Testis (tissue), 3 donors: ENCODE measurements around the gene MCC. TPM values are rescaled to one million over a fixed set of nuclear protein-coding genes. Genes with fewer than 3 reads are reported as not detected.

ENCODE experiments used
- DNase-seq: peaks from one replicate; pipeline ENCODE4 v3.0.0-alpha.2; 2019
- H3K27ac ChIP-seq, 2 donors: fragments of 200-600 bp; sonication (generic); one replicate each; pipeline ENCODE4 v1.5.1; 2019
- H3K27me3 ChIP-seq: fragments of 200-600 bp; sonication (generic); one replicate; pipeline ENCODE4 v1.5.1; 2019
- H3K36me3 ChIP-seq: fragments of 200-600 bp; sonication (generic); one replicate; pipeline ENCODE4 v1.5.1; 2017; ENCODE audit warnings: low read depth; ENCODE audit errors: missing control alignments
- H3K4me1 ChIP-seq: fragments of 200-600 bp; sonication (generic); one replicate; pipeline ENCODE4 v1.5.1; 2019
- H3K4me3 ChIP-seq, 2 donors: fragments of 200-600 bp; sonication (generic); one replicate each; pipeline ENCODE4 v1.5.1; 2017 to 2019
- H3K9me3 ChIP-seq: fragments of 200-600 bp; sonication (generic); one replicate; pipeline ENCODE4 v1.5.1; 2017
- POLR2A ChIP-seq: fragments of 450-650 bp; IDR thresholded peaks from one replicate; pipeline ENCODE4 v1.6.1; 2017; ENCODE audit warnings: antibody characterized with exemption, mild to moderate bottlenecking, moderate library complexity
- WGBS, 2 donors: methylation state at CpG; one replicate each; pipeline ENCODE4 v1.1.5; 2018; 5-methylcytosine and 5-hydroxymethylcytosine counted together
- intact Hi-C: fragments of 100-400 bp; cut with DNase I; formaldehyde crosslinking; loops from one replicate; pipeline ENCODE4 v1.15.1; 2023; ENCODE audit warnings: low total_unique reads
- polyA plus RNA-seq: library from polyadenylated mRNA; stranded (reverse); fragments of 350-450 nt; fragmentation: Illumina TruSeq; extraction: RNeasy Lipid Tissue Mini Kit (QIAGEN cat#74804); gene quantifications from one replicate; pipeline ENCODE4 v1.2.3, GENCODE V29; 2014; ENCODE audit warnings: low read depth, low replicate concordance; ENCODE audit not compliant: insufficient read depth
- total RNA-seq, 2 donors: library from RNA; depleted of rRNA; stranded (reverse); fragments of >200 nt; gene quantifications; one replicate each; pipeline ENCODE4 v1.2.3, GENCODE V29; 2016
- TF ChIP-seq, protein P1 (sequence below), 3 experiments: fragments of 450-650 bp in 2 of 3; fragments of 200-600 bp in 1 of 3; sonication (generic) in 1 of 3; IDR thresholded peaks; one replicate each; pipeline ENCODE4 v1.5.1; 2016 to 2019; ENCODE audit warnings: antibody characterized with exemption in 3 of 3, mild to moderate bottlenecking in 2 of 3, moderate library complexity in 1 of 3

The MCC gene
- total and polyA plus RNA-seq, 3 donors from 2014 or later: 7.1 to 23.7 (median 21.4) TPM

DNA sequence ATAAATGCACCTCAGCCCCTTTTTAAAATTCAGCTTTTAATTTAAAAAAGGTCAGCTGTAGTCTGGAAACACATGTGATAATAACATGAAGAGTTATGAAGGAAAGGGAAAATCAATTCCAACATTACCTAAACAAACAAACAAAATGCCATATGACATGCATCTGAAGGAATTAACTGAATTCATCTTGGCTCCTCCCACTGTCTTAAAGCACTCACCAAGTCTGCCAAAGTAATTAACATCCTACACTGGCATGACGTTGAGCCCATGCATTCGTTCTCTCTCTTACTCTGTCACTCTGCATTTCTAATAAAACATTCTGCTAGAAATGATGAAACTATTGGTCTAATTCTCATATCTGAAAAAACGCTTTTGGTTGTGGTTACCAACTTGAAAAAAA is 91.2 kb downstream of the MCC start:
- no peaks in the 10 kb centered on the region for H3K4me1 ChIP-seq
- no peak overlapping the region for H3K27ac ChIP-seq
- DNase-seq: no peak
- WGBS, 2 donors: 77 to 79% methylated on average over 3 of the region's 3 CpGs
- H3K36me3 ChIP-seq: no peaks in the 10 kb centered on the region
- H3K9me3 ChIP-seq: no peaks in the 10 kb centered on the region
- TF ChIP-seq, protein P1, sequence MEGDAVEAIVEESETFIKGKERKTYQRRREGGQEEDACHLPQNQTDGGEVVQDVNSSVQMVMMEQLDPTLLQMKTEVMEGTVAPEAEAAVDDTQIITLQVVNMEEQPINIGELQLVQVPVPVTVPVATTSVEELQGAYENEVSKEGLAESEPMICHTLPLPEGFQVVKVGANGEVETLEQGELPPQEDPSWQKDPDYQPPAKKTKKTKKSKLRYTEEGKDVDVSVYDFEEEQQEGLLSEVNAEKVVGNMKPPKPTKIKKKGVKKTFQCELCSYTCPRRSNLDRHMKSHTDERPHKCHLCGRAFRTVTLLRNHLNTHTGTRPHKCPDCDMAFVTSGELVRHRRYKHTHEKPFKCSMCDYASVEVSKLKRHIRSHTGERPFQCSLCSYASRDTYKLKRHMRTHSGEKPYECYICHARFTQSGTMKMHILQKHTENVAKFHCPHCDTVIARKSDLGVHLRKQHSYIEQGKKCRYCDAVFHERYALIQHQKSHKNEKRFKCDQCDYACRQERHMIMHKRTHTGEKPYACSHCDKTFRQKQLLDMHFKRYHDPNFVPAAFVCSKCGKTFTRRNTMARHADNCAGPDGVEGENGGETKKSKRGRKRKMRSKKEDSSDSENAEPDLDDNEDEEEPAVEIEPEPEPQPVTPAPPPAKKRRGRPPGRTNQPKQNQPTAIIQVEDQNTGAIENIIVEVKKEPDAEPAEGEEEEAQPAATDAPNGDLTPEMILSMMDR (IDR thresholded peaks at IDR 0.05): no peak
- TF ChIP-seq POLR2A: no peak
- no peak overlapping the region for H3K4me3 ChIP-seq
- intact Hi-C loops: no loop called here
- H3K27me3 ChIP-seq: no peaks in the 10 kb centered on the region

DNA sequence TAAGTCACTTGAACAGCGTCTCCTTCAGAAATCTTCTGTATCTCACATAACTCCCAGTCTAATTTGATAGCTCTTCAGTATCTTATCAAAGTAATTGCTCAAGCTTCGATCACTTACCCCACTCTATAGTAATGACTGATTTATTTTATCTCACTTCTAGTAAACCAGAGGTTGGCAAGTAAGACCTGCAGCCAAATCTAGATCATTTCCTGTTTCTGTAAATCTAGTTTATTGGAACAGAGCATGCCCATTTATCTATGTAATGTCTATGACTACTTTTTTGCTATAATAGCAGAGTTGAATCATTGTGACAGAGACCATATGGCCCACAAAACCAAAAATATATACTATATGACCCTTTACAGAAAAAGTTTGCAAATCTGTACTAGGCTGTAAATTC is 93.6 kb downstream of the MCC start:
- WGBS, 2 donors: 77 to 83% methylated on average over 2 of the region's 2 CpGs
- Histone ChIP-seq H3K36me3 (no peaks in the 10 kb centered on the region), H3K27ac (no peak overlapping the region), H3K4me3 (no peak overlapping the region), H3K4me1 (no peaks in the 10 kb centered on the region), H3K9me3 (no peaks in the 10 kb centered on the region), H3K27me3 (no peaks in the 10 kb centered on the region)
- TF ChIP-seq, protein P1 (IDR thresholded peaks at IDR 0.05): no peak
- TF ChIP-seq POLR2A: no peak
- intact Hi-C loops: no loop called here
- no peak for DNase-seq

DNA sequence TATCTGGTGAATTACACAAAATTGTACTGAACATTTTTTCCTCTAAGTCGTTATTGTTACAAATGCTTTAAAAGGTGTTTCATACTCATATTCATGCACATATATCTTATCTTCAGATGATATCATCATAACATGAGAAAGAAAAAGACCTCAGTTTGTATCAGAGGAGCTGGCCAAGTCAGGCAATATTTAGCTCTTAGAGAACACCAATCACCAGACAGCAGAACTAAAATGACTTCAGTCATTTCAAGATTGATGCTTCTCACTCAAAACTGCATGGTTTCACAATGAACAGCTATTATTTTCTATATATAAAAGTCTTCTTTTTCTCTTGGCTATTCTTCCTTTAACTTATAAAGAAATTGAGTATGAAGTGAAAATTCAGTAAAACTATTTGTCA is 98.0 kb downstream of the MCC start:
- intact Hi-C loops: no loop called here
- Histone ChIP-seq H3K36me3 (no peaks in the 10 kb centered on the region), H3K27ac (no peak overlapping the region), H3K4me3 (no peak overlapping the region), H3K9me3 (no peaks in the 10 kb centered on the region), H3K4me1 (no peaks in the 10 kb centered on the region), H3K27me3 (no peaks in the 10 kb centered on the region)
- no peak for DNase-seq
- 74 to 77% methylated on average over 1 of the region's 1 CpG for WGBS, 2 donors
- TF ChIP-seq, protein P1 (IDR thresholded peaks at IDR 0.05): no peak
- TF ChIP-seq POLR2A: no peak

DNA sequence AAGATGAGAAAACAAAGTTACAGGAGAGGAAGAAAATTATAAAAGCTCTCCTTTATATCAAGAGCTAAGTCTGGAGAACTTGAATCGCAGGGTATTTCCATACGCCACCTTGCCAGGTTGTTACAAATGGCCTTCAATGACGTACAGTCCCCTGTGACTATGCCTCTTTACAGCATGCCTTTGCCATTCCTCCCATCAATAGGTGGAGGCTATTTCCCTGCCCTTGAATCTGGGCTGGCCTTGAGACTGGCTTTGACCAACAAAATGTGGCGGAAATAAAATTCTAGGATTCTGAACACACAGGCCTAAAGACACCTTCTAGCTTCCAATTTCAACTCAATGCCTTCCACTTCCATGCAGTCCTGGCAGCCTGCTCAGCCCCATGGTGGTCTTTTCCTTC is 99.1 kb downstream of the MCC start:
- WGBS, 2 donors: 76 to 89% methylated on average over 4 of the region's 4 CpGs

DNA sequence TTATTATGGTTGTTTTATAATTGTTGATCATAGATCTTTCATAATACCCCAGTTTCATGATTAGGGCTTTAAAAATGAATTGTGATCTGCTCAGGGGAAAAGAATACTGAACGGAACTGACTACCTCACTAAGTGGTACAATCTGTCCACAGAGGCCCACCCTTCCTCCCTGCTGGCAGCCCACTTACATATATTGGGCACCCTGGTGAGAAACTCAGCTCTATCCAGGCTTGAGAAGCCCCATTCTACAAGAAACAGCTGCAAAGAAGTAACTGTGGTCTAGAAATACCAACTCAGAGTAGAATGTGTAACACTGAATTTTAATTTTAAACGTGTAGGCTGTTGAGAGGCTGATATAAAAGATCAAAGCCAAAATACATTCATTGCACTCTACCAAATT is 100.4 kb downstream of the MCC start:
- Histone ChIP-seq H3K36me3 (no peaks in the 10 kb centered on the region), H3K9me3 (no peaks in the 10 kb centered on the region), H3K27me3 (no peaks in the 10 kb centered on the region), H3K4me1 (no peaks in the 10 kb centered on the region), H3K4me3 (no peak overlapping the region), H3K27ac (no peak overlapping the region)
- no peak for DNase-seq
- WGBS, 2 donors: 83 to 84% methylated on average over 2 of the region's 2 CpGs
- intact Hi-C loops: no loop called here
- TF ChIP-seq, protein P1 (IDR thresholded peaks at IDR 0.05): no peak
- no peak for TF ChIP-seq POLR2A

More for the DNA sequence above, 99.1 kb downstream of the MCC start:
- no peaks in the 10 kb centered on the region for H3K9me3 ChIP-seq
- no peak for TF ChIP-seq POLR2A
- TF ChIP-seq, protein P1 (IDR thresholded peaks at IDR 0.05): no peak
- no peak for DNase-seq
- H3K36me3 ChIP-seq: no peaks in the 10 kb centered on the region
- H3K27me3 ChIP-seq: no peaks in the 10 kb centered on the region
- no peak overlapping the region for H3K27ac ChIP-seq
- H3K4me3 ChIP-seq: no peak overlapping the region
- no peaks in the 10 kb centered on the region for H3K4me1 ChIP-seq
- intact Hi-C loops: no loop called here
